ENCODE results near the gene IER3. TPM values are rescaled to one million over a fixed set of nuclear protein-coding genes. Genes with fewer than 3 reads are reported as not detected.

Gene IER3
- total and polyA plus RNA-seq, 2 of the 13 experiments (the other 11 are each of a cell fraction or from before 2014, with no cell fraction given) = 51.1 to 131 TPM

DNA sequence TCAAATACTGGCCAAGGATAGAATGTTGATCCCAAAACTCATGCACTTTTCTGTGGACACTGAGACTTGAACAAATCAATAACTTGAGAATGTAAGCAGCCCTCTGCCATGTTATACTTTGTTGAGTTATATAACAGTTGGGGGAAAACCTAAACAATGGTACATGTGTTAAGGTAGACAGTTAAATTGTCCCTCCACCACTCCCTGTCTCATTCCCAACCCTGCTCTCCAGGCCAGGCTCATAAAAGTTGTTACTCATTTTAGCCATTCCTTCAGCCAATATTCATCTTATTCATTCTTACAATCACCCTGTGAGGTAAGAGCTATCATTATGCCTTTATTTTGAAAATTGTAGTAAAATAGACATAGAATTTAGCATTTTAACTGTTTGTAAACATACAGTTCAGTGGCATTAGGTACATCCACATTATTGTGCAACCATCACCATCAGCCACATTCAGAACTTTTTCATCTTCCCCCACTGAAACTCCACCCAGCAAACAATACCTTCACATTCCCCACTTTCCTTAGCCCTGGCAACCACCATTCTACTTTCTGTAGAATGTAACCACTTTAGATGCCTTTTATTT lies 38.2 kb upstream of the IER3 start (continued):
- TF ChIP-seq, protein P1, sequence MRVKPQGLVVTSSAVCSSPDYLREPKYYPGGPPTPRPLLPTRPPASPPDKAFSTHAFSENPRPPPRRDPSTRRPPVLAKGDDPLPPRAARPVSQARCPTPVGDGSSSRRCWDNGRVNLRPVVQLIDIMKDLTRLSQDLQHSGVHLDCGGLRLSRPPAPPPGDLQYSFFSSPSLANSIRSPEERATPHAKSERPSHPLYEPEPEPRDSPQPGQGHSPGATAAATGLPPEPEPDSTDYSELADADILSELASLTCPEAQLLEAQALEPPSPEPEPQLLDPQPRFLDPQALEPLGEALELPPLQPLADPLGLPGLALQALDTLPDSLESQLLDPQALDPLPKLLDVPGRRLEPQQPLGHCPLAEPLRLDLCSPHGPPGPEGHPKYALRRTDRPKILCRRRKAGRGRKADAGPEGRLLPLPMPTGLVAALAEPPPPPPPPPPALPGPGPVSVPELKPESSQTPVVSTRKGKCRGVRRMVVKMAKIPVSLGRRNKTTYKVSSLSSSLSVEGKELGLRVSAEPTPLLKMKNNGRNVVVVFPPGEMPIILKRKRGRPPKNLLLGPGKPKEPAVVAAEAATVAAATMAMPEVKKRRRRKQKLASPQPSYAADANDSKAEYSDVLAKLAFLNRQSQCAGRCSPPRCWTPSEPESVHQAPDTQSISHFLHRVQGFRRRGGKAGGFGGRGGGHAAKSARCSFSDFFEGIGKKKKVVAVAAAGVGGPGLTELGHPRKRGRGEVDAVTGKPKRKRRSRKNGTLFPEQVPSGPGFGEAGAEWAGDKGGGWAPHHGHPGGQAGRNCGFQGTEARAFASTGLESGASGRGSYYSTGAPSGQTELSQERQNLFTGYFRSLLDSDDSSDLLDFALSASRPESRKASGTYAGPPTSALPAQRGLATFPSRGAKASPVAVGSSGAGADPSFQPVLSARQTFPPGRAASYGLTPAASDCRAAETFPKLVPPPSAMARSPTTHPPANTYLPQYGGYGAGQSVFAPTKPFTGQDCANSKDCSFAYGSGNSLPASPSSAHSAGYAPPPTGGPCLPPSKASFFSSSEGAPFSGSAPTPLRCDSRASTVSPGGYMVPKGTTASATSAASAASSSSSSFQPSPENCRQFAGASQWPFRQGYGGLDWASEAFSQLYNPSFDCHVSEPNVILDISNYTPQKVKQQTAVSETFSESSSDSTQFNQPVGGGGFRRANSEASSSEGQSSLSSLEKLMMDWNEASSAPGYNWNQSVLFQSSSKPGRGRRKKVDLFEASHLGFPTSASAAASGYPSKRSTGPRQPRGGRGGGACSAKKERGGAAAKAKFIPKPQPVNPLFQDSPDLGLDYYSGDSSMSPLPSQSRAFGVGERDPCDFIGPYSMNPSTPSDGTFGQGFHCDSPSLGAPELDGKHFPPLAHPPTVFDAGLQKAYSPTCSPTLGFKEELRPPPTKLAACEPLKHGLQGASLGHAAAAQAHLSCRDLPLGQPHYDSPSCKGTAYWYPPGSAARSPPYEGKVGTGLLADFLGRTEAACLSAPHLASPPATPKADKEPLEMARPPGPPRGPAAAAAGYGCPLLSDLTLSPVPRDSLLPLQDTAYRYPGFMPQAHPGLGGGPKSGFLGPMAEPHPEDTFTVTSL (CRISPR knock-in tag; IDR thresholded peaks at IDR 0.05; ENCODE audit: borderline replicate concordance) = peak; percentile 38; the same call in 1 of the 2 replicates
- TF ChIP-seq ZFY (CRISPR knock-in tag; IDR thresholded peaks at IDR 0.05) (0 out of 2 replicates have a peak, but pooled peaks have one; percentile 0), FOXA3 (CRISPR knock-in tag; IDR thresholded peaks at IDR 0.05) (peak; percentile 72), AKAP8 (CRISPR knock-in tag; IDR thresholded peaks at IDR 0.05) (0 out of 2 replicates have a peak, but pooled peaks have one; percentile 6), SMYD3 (CRISPR knock-in tag; IDR thresholded peaks at IDR 0.05) (peak; percentile 71; the same call in 1 of the 2 replicates), TEAD3 (CRISPR knock-in tag; optimal IDR thresholded peaks at IDR 0.05; ENCODE audit: borderline replicate concordance) (peak; percentile 7), ZNF143 (CRISPR knock-in tag; IDR thresholded peaks at IDR 0.05) (no peak), SOX13 (IDR thresholded peaks at IDR 0.05) (peak; percentile 61), SOX13 (CRISPR knock-in tag; conservative IDR thresholded peaks at IDR 0.05 in 1 of 2, IDR thresholded peaks at IDR 0.05 in 1 of 2) (peak in 1 of 2 experiments; percentile 84; a peak in 2 of 4 replicates), ARID2 (CRISPR knock-in tag; IDR thresholded peaks at IDR 0.05; ENCODE audit: borderline replicate concordance) (peak; percentile 52; the same call in 1 of the 2 replicates), RARA (CRISPR knock-in tag; IDR thresholded peaks at IDR 0.05) (peak; percentile 97), THAP11 (CRISPR knock-in tag; IDR thresholded peaks at IDR 0.05) (peak; percentile 10; the same call in 1 of the 2 replicates)
- TF ChIP-seq, protein P2, sequence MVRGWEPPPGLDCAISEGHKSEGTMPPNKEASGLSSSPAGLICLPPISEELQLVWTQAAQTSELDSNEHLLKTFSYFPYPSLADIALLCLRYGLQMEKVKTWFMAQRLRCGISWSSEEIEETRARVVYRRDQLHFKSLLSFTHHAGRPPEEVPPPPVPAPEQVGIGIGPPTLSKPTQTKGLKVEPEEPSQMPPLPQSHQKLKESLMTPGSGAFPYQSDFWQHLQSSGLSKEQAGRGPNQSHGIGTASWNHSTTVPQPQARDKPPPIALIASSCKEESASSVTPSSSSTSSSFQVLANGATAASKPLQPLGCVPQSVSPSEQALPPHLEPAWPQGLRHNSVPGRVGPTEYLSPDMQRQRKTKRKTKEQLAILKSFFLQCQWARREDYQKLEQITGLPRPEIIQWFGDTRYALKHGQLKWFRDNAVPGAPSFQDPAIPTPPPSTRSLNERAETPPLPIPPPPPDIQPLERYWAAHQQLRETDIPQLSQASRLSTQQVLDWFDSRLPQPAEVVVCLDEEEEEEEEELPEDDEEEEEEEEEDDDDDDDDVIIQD (CRISPR knock-in tag; IDR thresholded peaks at IDR 0.05; ENCODE audit: low read depth) = peak; percentile 49; the same call in 1 of the 2 replicates
- TF ChIP-seq, protein P3, sequence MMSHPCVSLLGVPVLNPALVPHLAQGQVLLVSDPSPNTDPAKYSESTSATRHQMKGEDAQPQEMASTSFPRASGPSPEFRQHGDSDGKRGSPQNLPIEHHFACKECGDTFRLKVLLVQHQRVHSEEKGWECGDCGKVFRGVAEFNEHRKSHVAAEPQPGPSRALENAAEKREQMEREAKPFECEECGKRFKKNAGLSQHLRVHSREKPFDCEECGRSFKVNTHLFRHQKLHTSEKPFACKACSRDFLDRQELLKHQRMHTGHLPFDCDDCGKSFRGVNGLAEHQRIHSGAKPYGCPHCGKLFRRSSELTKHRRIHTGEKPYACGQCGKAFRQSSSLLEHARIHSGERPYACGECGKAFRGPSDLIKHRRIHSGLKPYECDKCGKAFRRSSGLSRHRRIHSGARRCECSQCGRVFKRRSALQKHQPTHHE (CRISPR knock-in tag; IDR thresholded peaks at IDR 0.05; ENCODE audit: borderline replicate concordance) = peak; percentile 6; the same call in 1 of the 2 replicates
- TF ChIP-seq, protein P4, sequence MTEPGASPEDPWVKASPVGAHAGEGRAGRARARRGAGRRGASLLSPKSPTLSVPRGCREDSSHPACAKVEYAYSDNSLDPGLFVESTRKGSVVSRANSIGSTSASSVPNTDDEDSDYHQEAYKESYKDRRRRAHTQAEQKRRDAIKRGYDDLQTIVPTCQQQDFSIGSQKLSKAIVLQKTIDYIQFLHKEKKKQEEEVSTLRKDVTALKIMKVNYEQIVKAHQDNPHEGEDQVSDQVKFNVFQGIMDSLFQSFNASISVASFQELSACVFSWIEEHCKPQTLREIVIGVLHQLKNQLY (CRISPR knock-in tag; IDR thresholded peaks at IDR 0.05) = 0 out of 2 replicates have a peak, but pooled peaks have one; percentile 8
- TF ChIP-seq, protein P5, sequence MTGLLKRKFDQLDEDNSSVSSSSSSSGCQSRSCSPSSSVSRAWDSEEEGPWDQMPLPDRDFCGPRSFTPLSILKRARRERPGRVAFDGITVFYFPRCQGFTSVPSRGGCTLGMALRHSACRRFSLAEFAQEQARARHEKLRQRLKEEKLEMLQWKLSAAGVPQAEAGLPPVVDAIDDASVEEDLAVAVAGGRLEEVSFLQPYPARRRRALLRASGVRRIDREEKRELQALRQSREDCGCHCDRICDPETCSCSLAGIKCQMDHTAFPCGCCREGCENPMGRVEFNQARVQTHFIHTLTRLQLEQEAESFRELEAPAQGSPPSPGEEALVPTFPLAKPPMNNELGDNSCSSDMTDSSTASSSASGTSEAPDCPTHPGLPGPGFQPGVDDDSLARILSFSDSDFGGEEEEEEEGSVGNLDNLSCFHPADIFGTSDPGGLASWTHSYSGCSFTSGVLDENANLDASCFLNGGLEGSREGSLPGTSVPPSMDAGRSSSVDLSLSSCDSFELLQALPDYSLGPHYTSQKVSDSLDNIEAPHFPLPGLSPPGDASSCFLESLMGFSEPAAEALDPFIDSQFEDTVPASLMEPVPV (CRISPR knock-in tag; IDR thresholded peaks at IDR 0.05) = 0 out of 2 replicates have a peak, but pooled peaks have one; percentile 27
- TF ChIP-seq, protein P6, sequence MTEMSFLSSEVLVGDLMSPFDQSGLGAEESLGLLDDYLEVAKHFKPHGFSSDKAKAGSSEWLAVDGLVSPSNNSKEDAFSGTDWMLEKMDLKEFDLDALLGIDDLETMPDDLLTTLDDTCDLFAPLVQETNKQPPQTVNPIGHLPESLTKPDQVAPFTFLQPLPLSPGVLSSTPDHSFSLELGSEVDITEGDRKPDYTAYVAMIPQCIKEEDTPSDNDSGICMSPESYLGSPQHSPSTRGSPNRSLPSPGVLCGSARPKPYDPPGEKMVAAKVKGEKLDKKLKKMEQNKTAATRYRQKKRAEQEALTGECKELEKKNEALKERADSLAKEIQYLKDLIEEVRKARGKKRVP (CRISPR knock-in tag; IDR thresholded peaks at IDR 0.05) = peak in 1 of 2 experiments; percentile 25; a peak in 1 of 4 replicates
